Hepatocyte (in vitro differentiated cells): ENCODE data around the gene SORCS3. TPM values are rescaled to one million over a fixed set of nuclear protein-coding genes. Genes with fewer than 3 reads are reported as not detected.

Experiments
- DNase-seq: peaks from one replicate; pipeline ENCODE4 v3.0.0-alpha.2; 2016; ENCODE audit warnings: low spot score
- H2AFZ ChIP-seq: fragments of 200-600 bp; sonication (generic); 2 replicates; pipeline ENCODE4 v1.6.0; 2016; ENCODE audit warnings: antibody characterized with exemption, mild to moderate bottlenecking
- H3K27ac ChIP-seq: fragments of 200-600 bp; sonication (generic); 2 replicates; pipeline ENCODE4 v1.5.1; 2016; ENCODE audit warnings: mild to moderate bottlenecking
- H3K27me3 ChIP-seq: fragments of 200-600 bp; sonication (generic); 2 replicates; pipeline ENCODE4 v1.6.1; 2016
- H3K36me3 ChIP-seq: fragments of 200-600 bp; sonication (generic); replicated peaks from 2 replicates; pipeline ENCODE4 v1.5.1; 2016; ENCODE audit warnings: low read depth; ENCODE audit not compliant: insufficient read depth
- H3K4me1 ChIP-seq: fragments of 200-600 bp; sonication (generic); 2 replicates; pipeline ENCODE4 v1.5.1; 2016; ENCODE audit warnings: mild to moderate bottlenecking, moderate library complexity; ENCODE audit not compliant: insufficient read depth
- H3K4me2 ChIP-seq: fragments of 200-600 bp; sonication (generic); 2 replicates; pipeline ENCODE4 v1.6.0; 2016
- H3K4me3 ChIP-seq: fragments of 200-600 bp; sonication (generic); 2 replicates; pipeline ENCODE4 v1.5.1; 2016; ENCODE audit warnings: mild to moderate bottlenecking
- H3K79me2 ChIP-seq: fragments of 200-600 bp; sonication (generic); 2 replicates; pipeline ENCODE4 v1.6.0; 2017; ENCODE audit warnings: mild to moderate bottlenecking
- H3K9me2 ChIP-seq: fragments of 200-600 bp; sonication (generic); replicated peaks from 2 replicates; pipeline ENCODE4 v1.6.0; 2017; ENCODE audit warnings: mild to moderate bottlenecking; ENCODE audit not compliant: insufficient read depth
- H3K9me3 ChIP-seq: fragments of 200-600 bp; sonication (generic); 2 replicates; pipeline ENCODE4 v1.5.1; 2016; ENCODE audit warnings: low read depth, mild to moderate bottlenecking
- H4K20me1 ChIP-seq: fragments of 200-600 bp; sonication (generic); 2 replicates; pipeline ENCODE4 v1.6.0; 2016; ENCODE audit warnings: mild to moderate bottlenecking; ENCODE audit not compliant: insufficient read depth, poor library complexity, severe bottlenecking
- CTCF ChIP-seq: fragments of 200-600 bp; sonication (generic); IDR thresholded peaks from 2 replicates; pipeline ENCODE4 v1.5.1; 2016; ENCODE audit warnings: antibody characterized with exemption, mild to moderate bottlenecking; ENCODE audit not compliant: poor library complexity
- EZH2 ChIP-seq: fragments of 200-600 bp; sonication (generic); IDR thresholded peaks from 2 replicates; pipeline ENCODE4 v1.6.1; 2016; ENCODE audit warnings: antibody characterized with exemption, mild to moderate bottlenecking, borderline replicate concordance
- EZH2phosphoT487 ChIP-seq: fragments of 200-600 bp; sonication (generic); IDR thresholded peaks from one replicate; pipeline ENCODE4 v1.6.1; 2018; ENCODE audit warnings: antibody characterized with exemption, mild to moderate bottlenecking, low read depth, moderate library complexity; ENCODE audit not compliant: unreplicated experiment, severe bottlenecking
- WGBS: methylation state at CpG from one replicate; pipeline ENCODE4 v1.1.6; 2016; ENCODE audit warnings: low lambda C conversion rate; ENCODE audit errors: missing lambda C conversion rate; 5-methylcytosine and 5-hydroxymethylcytosine counted together
- polyA plus RNA-seq: library from polyadenylated mRNA; unstranded; fragments of >200 nt; fragmentation: Nextera tagmentation; extraction: Ambion mirVana; gene quantifications from 2 replicates; pipeline ENCODE4 v1.2.1, GENCODE V29; 2016
- total RNA-seq: library from RNA; depleted of rRNA; stranded (reverse); fragments of >200 nt; gene quantifications from 2 replicates; pipeline ENCODE4 v1.2.3, GENCODE V29; 2014

SORCS3 gene
- total RNA-seq (0.80 and 1.2 TPM in 2 replicates), polyA plus RNA-seq (0.59 TPM in 1 of 2 replicates, not detected in the other)

GRCh38 chr10:104641187-104641936 is at the start of gene SORCS3:
TSS of gene SORCS3 (plus strand) at chr10:104641290.
- peak; percentile 21 for DNase-seq
- H3K9me3 ChIP-seq, result no peaks in the 10 kb centered on the region
- H3K36me3 ChIP-seq, result no peaks in the 10 kb centered on the region
- TF ChIP-seq CTCF, result no peak
- TF ChIP-seq EZH2, result peak; percentile 71
- H3K79me2 ChIP-seq, result no peaks in the 10 kb centered on the region
- H3K27me3 ChIP-seq, result peaks cover 90% of the 10 kb centered on the region
- H3K4me1 ChIP-seq, result peaks cover 17% of the 10 kb centered on the region
- no peak within 1 kb of the TSS for H3K27ac ChIP-seq
- peak within 1 kb of the TSS; percentile 60 for H2AFZ ChIP-seq
- H3K4me3 ChIP-seq, result peak within 1 kb of the TSS; percentile 20
- H4K20me1 ChIP-seq, result no peaks in the 10 kb centered on the region
- WGBS, result 2% methylated on average over 70 of the region's 96 CpGs
- no peaks in the 10 kb centered on the region for H3K9me2 ChIP-seq
- peak within 1 kb of the TSS; percentile 92 for H3K4me2 ChIP-seq

GRCh38 chr10:104591441-104591840 is 49.6 kb upstream of the SORCS3 start:
- Histone ChIP-seq H3K27ac (no peak overlapping the region), H4K20me1 (no peaks in the 10 kb centered on the region), H3K27me3 (peaks cover 13% of the 10 kb centered on the region), H3K4me3 (no peak overlapping the region), H3K4me2 (no peak overlapping the region), H2AFZ (no peak overlapping the region), H3K79me2 (no peaks in the 10 kb centered on the region), H3K4me1 (no peaks in the 10 kb centered on the region), H3K9me3 (no peaks in the 10 kb centered on the region), H3K36me3 (no peaks in the 10 kb centered on the region), H3K9me2 (no peaks in the 10 kb centered on the region)
- no peak for DNase-seq
- WGBS, result 85% methylated on average over 3 of the region's 3 CpGs
- TF ChIP-seq EZH2 (no peak), CTCF (no peak), EZH2phosphoT487 (no peak)

GRCh38 chr10:104601166-104601565 is 39.9 kb upstream of the SORCS3 start:
- Histone ChIP-seq H3K9me2 (no peaks in the 10 kb centered on the region), H3K9me3 (no peaks in the 10 kb centered on the region), H3K79me2 (no peaks in the 10 kb centered on the region), H4K20me1 (no peaks in the 10 kb centered on the region), H2AFZ (no peak overlapping the region), H3K4me2 (no peak overlapping the region), H3K27me3 (peaks cover 10% of the 10 kb centered on the region), H3K4me1 (no peaks in the 10 kb centered on the region), H3K36me3 (no peaks in the 10 kb centered on the region), H3K4me3 (no peak overlapping the region), H3K27ac (no peak overlapping the region)
- no peak for DNase-seq
- no peak for TF ChIP-seq EZH2
- WGBS, result 84% methylated on average over 1 of the region's 1 CpG

DNA sequence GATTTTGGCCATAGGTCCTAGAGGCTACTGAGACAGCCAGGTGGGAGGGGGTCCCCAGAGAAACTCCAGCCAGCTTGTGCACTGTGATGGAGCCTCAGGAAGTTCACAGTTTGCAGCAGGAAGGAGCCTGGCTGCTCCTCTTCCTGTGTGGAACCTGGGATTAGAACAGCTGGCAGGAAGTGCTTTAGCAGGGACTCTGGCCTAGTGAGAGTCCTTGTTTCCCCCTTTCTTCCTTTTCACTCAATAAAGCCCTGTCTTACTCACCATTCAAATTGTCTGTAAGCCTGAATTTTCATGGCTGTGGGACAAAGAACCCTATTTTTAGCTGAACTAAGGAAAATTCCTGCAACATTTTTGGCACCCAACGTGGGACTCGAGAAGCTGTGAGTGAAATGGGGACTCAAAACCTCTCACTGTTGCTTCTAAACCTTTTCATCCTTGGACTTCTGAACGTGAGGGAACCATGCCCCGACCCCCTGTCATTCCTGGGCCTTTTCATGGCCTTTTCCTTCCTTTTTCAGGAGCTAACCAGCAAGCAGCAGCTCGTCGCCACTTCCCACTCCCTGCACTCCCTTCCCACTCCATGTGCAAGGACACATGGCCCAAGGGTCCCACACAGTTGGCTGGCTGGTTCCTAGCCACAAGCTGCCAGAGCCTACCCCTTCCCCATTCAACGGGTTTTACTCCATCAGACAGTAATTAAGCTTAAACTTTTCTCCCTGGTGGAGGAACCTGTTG is 32.8 kb upstream of the SORCS3 start:
- Histone ChIP-seq H3K27me3 (peaks cover 7% of the 10 kb centered on the region), H3K4me3 (no peak overlapping the region), H3K4me1 (no peaks in the 10 kb centered on the region), H3K4me2 (no peak overlapping the region), H4K20me1 (no peaks in the 10 kb centered on the region), H2AFZ (no peak overlapping the region), H3K9me3 (no peaks in the 10 kb centered on the region), H3K9me2 (no peaks in the 10 kb centered on the region), H3K79me2 (no peaks in the 10 kb centered on the region), H3K36me3 (no peaks in the 10 kb centered on the region), H3K27ac (no peak overlapping the region)
- TF ChIP-seq EZH2phosphoT487 (no peak), EZH2 (no peak), CTCF (no peak)
- DNase-seq, result no peak
- WGBS, result 80% methylated on average over 7 of the region's 7 CpGs
